SK-N-MC (cell line): ENCODE measurements around the gene DAB1.

Experiments
- EZH2 ChIP-seq: fragments of 200-600 bp; sonication (generic); IDR thresholded peaks from one replicate; pipeline ENCODE4 v1.6.1; 2017; ENCODE audit warnings: antibody characterized with exemption
- POLR2AphosphoS5 ChIP-seq: IDR thresholded peaks from 2 replicates; pipeline ENCODE4 v1.6.1; 2012; ENCODE audit warnings: mild to moderate bottlenecking, low read depth, low read length, borderline replicate concordance

- TF ChIP-seq EZH2 (no peak), POLR2AphosphoS5 (no peak)
Observed at GRCh38 chr1:57160594-57160993, 263.3 kb downstream of the DAB1 start.
